ENCODE measurements around the gene CPPED1.

CPPED1 gene

GRCh38 chr16:12781777-12782176, 21.9 kb downstream of the CPPED1 start:
- TF ChIP-seq CTCF (IDR thresholded peaks at IDR 0.05; ENCODE audit: control insufficient read depth, extremely low read depth, insufficient read depth): no peak
- DNase-seq (ENCODE audit: low read depth): no peak
- H3K4me3 ChIP-seq (ENCODE audit: low read depth, low read length): no peak overlapping the region

DNA sequence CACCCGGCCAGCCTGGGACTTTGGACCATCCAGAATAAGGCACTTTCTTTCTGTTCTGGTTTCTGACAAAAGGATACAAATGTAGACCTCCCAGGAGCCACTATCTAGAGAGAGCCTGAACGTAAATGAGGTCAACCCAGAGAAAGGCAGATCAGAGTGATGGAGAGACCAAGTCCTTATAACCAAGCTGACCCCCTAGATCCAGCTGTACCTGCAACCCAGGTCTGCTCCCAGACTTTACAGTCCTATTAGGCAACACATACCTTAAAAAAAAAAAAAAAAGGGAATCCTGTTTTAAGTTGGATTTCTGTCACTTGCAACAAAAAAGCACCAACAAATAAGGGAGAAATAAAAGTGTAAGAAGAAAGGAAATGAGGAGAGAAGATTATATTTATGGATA, 23.2 kb downstream of the CPPED1 start:
- no peak overlapping the region for H3K4me3 ChIP-seq (ENCODE audit: low read depth, low read length)
- TF ChIP-seq CTCF (IDR thresholded peaks at IDR 0.05; ENCODE audit: control insufficient read depth, extremely low read depth, insufficient read depth): no peak
- DNase-seq (ENCODE audit: low read depth): no peak

DNA sequence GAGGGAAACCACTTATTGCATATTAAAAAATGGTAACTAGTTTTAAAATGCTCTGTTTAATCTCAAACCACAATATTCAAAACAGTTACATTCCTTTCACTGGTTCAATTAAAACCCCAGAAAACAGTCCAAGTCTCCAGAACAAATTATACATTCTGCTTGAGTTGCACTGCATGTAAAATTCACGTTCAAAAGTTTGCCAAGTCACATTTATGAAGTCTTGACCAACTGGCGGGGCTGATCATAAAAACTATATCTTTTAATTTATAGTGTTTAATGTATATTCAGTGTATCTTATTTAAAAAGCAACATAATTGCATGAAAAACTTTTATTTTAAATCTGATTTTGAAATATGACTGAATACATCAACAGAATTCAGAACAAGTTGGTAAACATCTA, 25.0 kb downstream of the CPPED1 start:
- DNase-seq (ENCODE audit: low read depth): no peak
- H3K4me3 ChIP-seq (ENCODE audit: low read depth, low read length): no peak overlapping the region
- TF ChIP-seq CTCF (IDR thresholded peaks at IDR 0.05; ENCODE audit: control insufficient read depth, extremely low read depth, insufficient read depth): no peak

- no peak for DNase-seq (ENCODE audit: low read depth)
- no peak for TF ChIP-seq CTCF (IDR thresholded peaks at IDR 0.05; ENCODE audit: control insufficient read depth, extremely low read depth, insufficient read depth)
- no peak overlapping the region for H3K4me3 ChIP-seq (ENCODE audit: low read depth, low read length)
Observed at GRCh38 chr16:12775656-12776236, 27.9 kb downstream of the CPPED1 start.

DNA sequence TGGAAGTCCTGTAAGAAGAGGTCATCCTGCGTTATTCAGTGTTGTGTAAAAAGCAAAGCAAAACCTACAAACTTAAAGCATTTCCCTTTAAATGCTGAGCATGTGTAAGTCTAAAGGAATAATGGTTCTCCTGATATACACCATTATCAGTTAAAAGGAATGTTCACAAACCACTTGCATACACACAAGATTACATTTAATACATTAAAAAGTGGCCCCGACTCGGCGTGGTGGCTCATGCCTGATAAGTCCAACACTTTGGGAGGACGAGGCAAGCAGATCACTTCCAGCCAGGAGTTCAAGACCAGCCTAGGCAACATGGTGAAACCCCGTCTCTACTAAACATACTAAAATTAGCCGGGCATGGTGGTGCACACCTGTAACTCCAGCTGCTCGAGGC, 30.5 kb downstream of the CPPED1 start:
- H3K4me3 ChIP-seq (ENCODE audit: low read depth, low read length): no peak overlapping the region
- TF ChIP-seq CTCF (IDR thresholded peaks at IDR 0.05; ENCODE audit: control insufficient read depth, extremely low read depth, insufficient read depth): no peak
- no peak for DNase-seq (ENCODE audit: low read depth)

DNA sequence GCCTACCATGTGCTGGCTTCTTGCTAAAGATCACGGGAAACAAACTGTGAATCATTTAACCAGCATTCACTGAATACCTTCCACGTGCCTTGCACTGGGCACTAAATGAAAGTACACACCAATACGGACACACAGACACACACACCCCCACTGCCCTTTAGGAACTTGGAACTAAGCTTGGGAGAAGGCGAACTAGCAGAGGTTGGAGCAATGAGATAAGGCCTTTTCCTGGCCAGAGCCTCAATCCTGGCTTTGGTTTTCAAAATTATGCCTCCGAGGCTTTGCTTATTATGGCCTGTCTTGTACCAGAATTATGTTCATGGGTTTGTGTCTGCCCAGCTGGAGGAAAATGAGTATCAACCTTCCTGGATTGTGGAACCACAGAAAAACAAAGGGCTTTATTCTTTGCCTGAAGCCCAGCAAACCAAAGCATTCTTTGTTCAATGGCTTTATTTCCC, 32.3 kb downstream of the CPPED1 start:
- H3K4me3 ChIP-seq (ENCODE audit: low read depth, low read length): no peak overlapping the region
- TF ChIP-seq CTCF (IDR thresholded peaks at IDR 0.05; ENCODE audit: control insufficient read depth, extremely low read depth, insufficient read depth): no peak
- DNase-seq (ENCODE audit: low read depth): no peak

DNA sequence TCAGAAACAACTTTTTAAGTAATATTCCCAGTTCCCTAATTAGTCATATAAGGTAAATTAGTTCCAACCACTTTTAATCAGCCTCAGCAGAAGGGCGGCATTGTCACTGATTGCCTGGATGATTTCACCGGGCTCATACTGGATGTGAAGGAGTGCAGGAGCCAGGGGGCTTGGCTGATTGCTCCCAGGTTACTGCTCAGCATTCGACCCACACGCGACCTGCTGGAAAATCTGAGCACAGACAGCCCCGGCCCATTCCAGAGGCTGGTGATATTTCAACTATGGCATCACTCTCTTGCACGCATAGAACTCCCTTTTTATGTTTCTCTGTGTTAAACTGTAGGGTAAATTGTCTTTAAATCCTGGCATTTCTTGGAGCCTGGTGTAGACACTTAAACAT, 34.2 kb downstream of the CPPED1 start:
- TF ChIP-seq CTCF (IDR thresholded peaks at IDR 0.05; ENCODE audit: control insufficient read depth, extremely low read depth, insufficient read depth): no peak
- H3K4me3 ChIP-seq (ENCODE audit: low read depth, low read length): no peak overlapping the region
- DNase-seq (ENCODE audit: low read depth): no peak
